SK-N-SH (cell line): ENCODE measurements around the gene HS3ST3A1. TPM values are rescaled to one million over a fixed set of nuclear protein-coding genes. Genes with fewer than 3 reads are reported as not detected.
"Not testable (repeated sequence)": the region's sequence is repeated elsewhere in the genome, so short reads cannot be mapped to it uniquely, and the experiment has no call there.

Experiments used
- CTCF ChIA-PET: fragments of 300-600, 350-600 bp; formaldehyde crosslinking; extraction: SDS; loops from one replicate; lab custom pipeline; 2021; lab: Yijun Ruan, JAX
- POLR2A ChIA-PET: fragments of 350-600 bp; sonication (Branson Sonifier 250); formaldehyde crosslinking; extraction: SDS; loops from one replicate; lab custom pipeline; 2020; ENCODE audit warnings: antibody characterized with exemption, inconsistent platforms; lab: Yijun Ruan, JAX
- DNase-seq: peaks from one replicate; pipeline ENCODE4 v3.0.0; 2012
- H2AFZ ChIP-seq: fragments of 200-600 bp; sonication (generic); 2 replicates; pipeline ENCODE4 v1.8.1; 2016; ENCODE audit warnings: antibody characterized with exemption, mild to moderate bottlenecking, low read depth
- H3F3A ChIP-seq: fragments of 200-600 bp; sonication (generic); replicated peaks from 2 replicates; pipeline ENCODE3; 2016; ENCODE audit warnings: antibody characterized with exemption, mild to moderate bottlenecking; ENCODE audit not compliant: insufficient read depth
- H3K27ac ChIP-seq, 2 experiments: fragments of 200-500 bp in 1 of 2; fragments of 200-600 bp in 1 of 2; sonication (Bioruptor generic) in 1 of 2; sonication (generic), shearing (Covaris generic) in 1 of 2; 2 replicates each; pipeline versions ENCODE4 v1.5.1 to v1.6.1; 2014 to 2016; ENCODE audit warnings: low read depth in 2 of 2, inconsistent platforms in 1 of 2, low read length in 1 of 2, mild to moderate bottlenecking in 1 of 2, mixed read lengths in 1 of 2
- H3K27me3 ChIP-seq: fragments of 200-600 bp; sonication (generic), shearing (Covaris generic); 2 replicates; pipeline ENCODE4 v1.6.1; 2016; ENCODE audit warnings: mixed run types; ENCODE audit not compliant: insufficient read depth
- H3K36me3 ChIP-seq, 2 experiments: fragments of 200-500 bp in 1 of 2; fragments of 200-600 bp in 1 of 2; sonication (Bioruptor generic) in 1 of 2; sonication (generic) in 1 of 2; replicated peaks in 1 of 2; 2 replicates each; pipeline versions ENCODE3 to v1.5.1; 2014 to 2016; ENCODE audit warnings: low read length in 1 of 2, mild to moderate bottlenecking in 1 of 2; ENCODE audit not compliant: insufficient read depth in 2 of 2, control insufficient read depth in 1 of 2
- H3K4me1 ChIP-seq, 2 experiments: fragments of 200-500 bp in 1 of 2; fragments of 200-600 bp in 1 of 2; sonication (Bioruptor generic) in 1 of 2; sonication (generic), shearing (Covaris generic) in 1 of 2; 2 replicates each; pipeline versions ENCODE4 v1.5.1 to v1.6.1; 2014 to 2016; ENCODE audit warnings: low read depth in 1 of 2, low read length in 1 of 2, mixed run types in 1 of 2; ENCODE audit not compliant: insufficient read depth in 2 of 2, control insufficient read depth in 1 of 2
- H3K4me2 ChIP-seq: fragments of 200-600 bp; sonication (generic), shearing (Covaris generic); 2 replicates; pipeline ENCODE4 v1.6.1; 2017; ENCODE audit warnings: mixed run types
- H3K4me3 ChIP-seq, 2 experiments: fragments of 200-500 bp in 1 of 2; fragments of 200-600 bp in 1 of 2; sonication (Bioruptor generic) in 1 of 2; sonication (generic), shearing (Covaris generic) in 1 of 2; 2 replicates each; pipeline versions ENCODE4 v1.5.1 to v1.8.1; 2014 to 2016; ENCODE audit warnings: low read depth in 2 of 2, inconsistent platforms in 1 of 2, low read length in 1 of 2, mild to moderate bottlenecking in 1 of 2, mixed read lengths in 1 of 2, moderate library complexity in 1 of 2
- H3K79me2 ChIP-seq: fragments of 200-600 bp; sonication (generic); 2 replicates; pipeline ENCODE4 v1.8.1; 2017; ENCODE audit warnings: mild to moderate bottlenecking; ENCODE audit not compliant: insufficient read depth
- H3K9ac ChIP-seq: fragments of 200-600 bp; sonication (generic); 2 replicates; pipeline ENCODE4 v1.6.1; 2017; ENCODE audit warnings: mixed run types
- H3K9me2 ChIP-seq: fragments of 200-600 bp; sonication (generic); 2 replicates; pipeline ENCODE4 v1.6.1; 2017; ENCODE audit warnings: mixed run types
- H3K9me3 ChIP-seq: fragments of 200-600 bp; sonication (generic); 2 replicates; pipeline ENCODE4 v1.6.1; 2017; ENCODE audit warnings: mixed run types, mild to moderate bottlenecking, moderate library complexity
- H4K20me1 ChIP-seq: fragments of 200-600 bp; sonication (generic); 2 replicates; pipeline ENCODE4 v1.6.1; 2017; ENCODE audit warnings: mild to moderate bottlenecking, mixed run types; ENCODE audit not compliant: insufficient read depth
- FOXM1 ChIP-seq: IDR thresholded peaks from 2 replicates; pipeline ENCODE4 v1.4.0; 2012; ENCODE audit warnings: low read depth, mild to moderate bottlenecking
- MEF2A ChIP-seq: IDR thresholded peaks from 2 replicates; pipeline ENCODE4 v1.4.0; 2012; ENCODE audit warnings: low read depth, borderline replicate concordance
- NFIC ChIP-seq: IDR thresholded peaks from 2 replicates; pipeline ENCODE4 v1.4.0; 2012; ENCODE audit warnings: borderline replicate concordance
- RFX5 ChIP-seq: IDR thresholded peaks from 2 replicates; pipeline ENCODE4 v1.6.1; 2012; ENCODE audit warnings: mild to moderate bottlenecking, improper control_type of control experiment, low read length
- RXRA ChIP-seq: IDR thresholded peaks from 2 replicates; pipeline ENCODE4 v1.4.0; 2012; ENCODE audit warnings: low read depth, mild to moderate bottlenecking, borderline replicate concordance
- SIN3A ChIP-seq: IDR thresholded peaks from 2 replicates; pipeline ENCODE4 v1.6.1; 2012; ENCODE audit warnings: low read depth, mild to moderate bottlenecking, low read length, moderate library complexity, borderline replicate concordance
- SMC3 ChIP-seq: IDR thresholded peaks from 2 replicates; pipeline ENCODE4 v1.6.1; 2012; ENCODE audit warnings: low read depth, low read length, improper control_type of control experiment
- TCF12 ChIP-seq: IDR thresholded peaks from 2 replicates; pipeline ENCODE4 v1.4.0; 2012
- TEAD4 ChIP-seq: IDR thresholded peaks from 2 replicates; pipeline ENCODE4 v1.4.0; 2012; ENCODE audit warnings: mild to moderate bottlenecking, borderline replicate concordance; ENCODE audit not compliant: insufficient read depth
- WGBS: methylation state at CpG from one replicate; pipeline ENCODE4 v1.1.6; 2017; ENCODE audit warnings: low lambda C conversion rate; 5-methylcytosine and 5-hydroxymethylcytosine counted together
- polyA plus RNA-seq, 3 experiments: library from polyadenylated mRNA; depleted of rRNA; stranded (reverse); fragments of >200 nt; gene quantifications; 2 replicates each; pipeline ENCODE4 v1.2.3, GENCODE V29; 2012
- TF ChIP-seq, protein P1 (sequence below): IDR thresholded peaks from 2 replicates; pipeline ENCODE4 v1.4.0; 2012; ENCODE audit warnings: low read depth, borderline replicate concordance
- TF ChIP-seq, protein P2 (sequence below): IDR thresholded peaks from 2 replicates; pipeline ENCODE4; 2012
- TF ChIP-seq, protein P3 (sequence below): IDR thresholded peaks from 2 replicates; pipeline ENCODE4 v1.6.1; 2012; ENCODE audit warnings: mild to moderate bottlenecking, low read depth, low read length, moderate library complexity

The HS3ST3A1 gene
- polyA plus RNA-seq, 1 of the 3 experiments (the other 2 are of a cell fraction), result 22.6 TPM

DNA sequence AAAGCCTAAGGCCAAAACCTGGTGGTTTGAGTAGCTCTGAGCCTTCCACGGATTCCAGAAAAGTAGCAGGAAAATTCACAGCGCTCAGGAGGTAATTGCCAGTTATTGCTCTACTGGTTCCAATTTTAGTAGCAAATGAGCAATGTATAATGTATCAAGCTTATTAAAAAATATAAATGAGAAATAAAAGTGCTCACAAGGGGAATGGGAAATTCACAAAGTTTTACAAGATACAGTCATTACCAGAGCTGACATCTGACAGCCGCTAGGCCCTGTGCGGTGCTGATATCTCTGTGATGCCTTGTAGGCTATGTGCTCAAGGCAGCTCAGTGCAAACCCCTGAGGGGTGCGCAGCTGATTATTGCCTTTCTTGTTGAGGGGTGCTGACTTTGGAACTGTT lies 47.5 kb downstream of the HS3ST3A1 start:
- TF ChIP-seq FOXM1 (no peak), SMC3 (no peak), TCF12 (no peak), TEAD4 (no peak), MEF2A (no peak), RFX5 (no peak), RXRA (no peak)
- TF ChIP-seq, protein P1, sequence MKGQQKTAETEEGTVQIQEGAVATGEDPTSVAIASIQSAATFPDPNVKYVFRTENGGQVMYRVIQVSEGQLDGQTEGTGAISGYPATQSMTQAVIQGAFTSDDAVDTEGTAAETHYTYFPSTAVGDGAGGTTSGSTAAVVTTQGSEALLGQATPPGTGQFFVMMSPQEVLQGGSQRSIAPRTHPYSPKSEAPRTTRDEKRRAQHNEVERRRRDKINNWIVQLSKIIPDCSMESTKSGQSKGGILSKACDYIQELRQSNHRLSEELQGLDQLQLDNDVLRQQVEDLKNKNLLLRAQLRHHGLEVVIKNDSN, result no peak
- TF ChIP-seq, protein P2, sequence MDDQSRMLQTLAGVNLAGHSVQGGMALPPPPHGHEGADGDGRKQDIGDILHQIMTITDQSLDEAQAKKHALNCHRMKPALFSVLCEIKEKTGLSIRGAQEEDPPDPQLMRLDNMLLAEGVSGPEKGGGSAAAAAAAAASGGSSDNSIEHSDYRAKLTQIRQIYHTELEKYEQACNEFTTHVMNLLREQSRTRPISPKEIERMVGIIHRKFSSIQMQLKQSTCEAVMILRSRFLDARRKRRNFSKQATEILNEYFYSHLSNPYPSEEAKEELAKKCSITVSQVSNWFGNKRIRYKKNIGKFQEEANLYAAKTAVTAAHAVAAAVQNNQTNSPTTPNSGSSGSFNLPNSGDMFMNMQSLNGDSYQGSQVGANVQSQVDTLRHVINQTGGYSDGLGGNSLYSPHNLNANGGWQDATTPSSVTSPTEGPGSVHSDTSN, result no peak
- TF ChIP-seq, protein P3, sequence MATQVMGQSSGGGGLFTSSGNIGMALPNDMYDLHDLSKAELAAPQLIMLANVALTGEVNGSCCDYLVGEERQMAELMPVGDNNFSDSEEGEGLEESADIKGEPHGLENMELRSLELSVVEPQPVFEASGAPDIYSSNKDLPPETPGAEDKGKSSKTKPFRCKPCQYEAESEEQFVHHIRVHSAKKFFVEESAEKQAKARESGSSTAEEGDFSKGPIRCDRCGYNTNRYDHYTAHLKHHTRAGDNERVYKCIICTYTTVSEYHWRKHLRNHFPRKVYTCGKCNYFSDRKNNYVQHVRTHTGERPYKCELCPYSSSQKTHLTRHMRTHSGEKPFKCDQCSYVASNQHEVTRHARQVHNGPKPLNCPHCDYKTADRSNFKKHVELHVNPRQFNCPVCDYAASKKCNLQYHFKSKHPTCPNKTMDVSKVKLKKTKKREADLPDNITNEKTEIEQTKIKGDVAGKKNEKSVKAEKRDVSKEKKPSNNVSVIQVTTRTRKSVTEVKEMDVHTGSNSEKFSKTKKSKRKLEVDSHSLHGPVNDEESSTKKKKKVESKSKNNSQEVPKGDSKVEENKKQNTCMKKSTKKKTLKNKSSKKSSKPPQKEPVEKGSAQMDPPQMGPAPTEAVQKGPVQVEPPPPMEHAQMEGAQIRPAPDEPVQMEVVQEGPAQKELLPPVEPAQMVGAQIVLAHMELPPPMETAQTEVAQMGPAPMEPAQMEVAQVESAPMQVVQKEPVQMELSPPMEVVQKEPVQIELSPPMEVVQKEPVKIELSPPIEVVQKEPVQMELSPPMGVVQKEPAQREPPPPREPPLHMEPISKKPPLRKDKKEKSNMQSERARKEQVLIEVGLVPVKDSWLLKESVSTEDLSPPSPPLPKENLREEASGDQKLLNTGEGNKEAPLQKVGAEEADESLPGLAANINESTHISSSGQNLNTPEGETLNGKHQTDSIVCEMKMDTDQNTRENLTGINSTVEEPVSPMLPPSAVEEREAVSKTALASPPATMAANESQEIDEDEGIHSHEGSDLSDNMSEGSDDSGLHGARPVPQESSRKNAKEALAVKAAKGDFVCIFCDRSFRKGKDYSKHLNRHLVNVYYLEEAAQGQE, result no peak
- POLR2A ChIA-PET, result no interaction called here
- Histone ChIP-seq H4K20me1 (no peaks in the 10 kb centered on the region), H3K4me1 (peaks cover 0 to 16% of the 10 kb centered on the region in 2 experiments; a peak in 3 of 4 replicates), H3K27ac (no peak overlapping the region), H3K9ac (no peak overlapping the region), H3K36me3 (peaks cover 0 to 56% of the 10 kb centered on the region in 2 experiments), H3F3A (peaks cover 26% of the 10 kb centered on the region), H3K4me3 (no peak overlapping the region), H3K9me2 (no peaks in the 10 kb centered on the region), H3K79me2 (peaks cover 94% of the 10 kb centered on the region), H3K27me3 (no peaks in the 10 kb centered on the region), H2AFZ (no peak overlapping the region), H3K4me2 (no peak overlapping the region), H3K9me3 (no peaks in the 10 kb centered on the region)
- CTCF ChIA-PET, result interaction anchor here (2.2 kb wide), 1 partner anchor 10 kb away, joined by 7 read pairs; no protein-coding TSS in a partner anchor
- WGBS, result 87% methylated on average over 5 of the region's 5 CpGs
- DNase-seq, result no peak

DNA sequence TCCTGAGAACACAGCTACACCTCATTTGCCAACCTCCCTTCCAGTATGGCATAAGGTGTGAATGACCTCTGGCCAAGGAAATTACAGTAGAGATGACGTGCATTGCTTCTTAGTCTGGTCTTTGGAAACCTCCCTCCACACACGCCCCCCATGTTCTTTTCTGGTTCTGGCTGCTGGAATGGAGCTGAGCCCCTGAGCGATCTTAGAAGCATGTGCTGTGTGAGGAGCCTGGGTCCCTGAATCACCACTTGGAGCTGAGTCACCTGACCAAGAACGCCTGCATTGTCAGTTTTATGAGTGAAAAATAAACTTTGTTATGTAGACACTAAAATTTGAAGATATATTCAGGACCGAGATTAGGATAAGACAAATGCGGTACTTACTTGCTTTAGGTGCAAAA lies 51.4 kb downstream of the HS3ST3A1 start:
- Histone ChIP-seq H4K20me1 (no peaks in the 10 kb centered on the region), H3K36me3 (peaks cover 0 to 67% of the 10 kb centered on the region in 2 experiments), H3K9me2 (no peaks in the 10 kb centered on the region), H3K4me2 (no peak overlapping the region), H3K9me3 (no peaks in the 10 kb centered on the region), H3K79me2 (peaks cover 97% of the 10 kb centered on the region), H3F3A (peaks cover 22% of the 10 kb centered on the region), H3K4me3 (no peak overlapping the region), H3K27ac (no peak overlapping the region), H2AFZ (no peak overlapping the region), H3K9ac (no peak overlapping the region), H3K4me1 (no peaks in the 10 kb centered on the region), H3K27me3 (no peaks in the 10 kb centered on the region)
- TF ChIP-seq TCF12, result no peak
- no peak for TF ChIP-seq FOXM1
- no peak for TF ChIP-seq SIN3A
- TF ChIP-seq NFIC, result no peak
- 83% methylated on average over 6 of the region's 6 CpGs for WGBS
- CTCF ChIA-PET, result interaction anchor here (0.6 kb wide), 1 partner anchor 16 kb away, joined by 3 read pairs; no protein-coding TSS in a partner anchor
- POLR2A ChIA-PET, result no interaction called here
- no peak for DNase-seq

DNA sequence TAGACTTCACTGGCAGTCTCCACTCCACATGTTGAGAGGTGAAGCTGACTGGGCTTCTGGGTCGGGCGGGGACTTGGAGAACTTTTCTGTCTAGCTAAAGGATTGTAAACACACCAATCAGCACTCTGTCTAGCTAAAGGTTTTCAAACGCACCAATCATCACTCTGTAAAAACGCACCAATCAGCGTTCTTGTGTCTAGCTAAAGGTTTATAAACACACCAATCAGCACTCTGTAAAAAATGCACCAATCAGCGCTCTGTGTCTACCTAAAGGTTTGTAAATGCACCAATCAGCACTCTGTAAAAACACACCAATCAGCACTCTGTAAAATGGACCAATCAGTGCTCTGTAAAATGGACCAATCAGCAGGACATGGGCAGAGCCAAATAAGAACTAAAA lies 53.2 kb downstream of the HS3ST3A1 start:
- H2AFZ ChIP-seq, H3K9ac ChIP-seq, H3K4me3 ChIP-seq, DNase-seq, H3K27me3 ChIP-seq, POLR2A ChIA-PET, H3K4me2 ChIP-seq, H3K9me2 ChIP-seq, H3K9me3 ChIP-seq, H3K27ac ChIP-seq, CTCF ChIA-PET, H3K4me1 ChIP-seq, H4K20me1 ChIP-seq: not testable (repeated sequence)
- Histone ChIP-seq H3K36me3 (peaks cover 0 to 52% of the 10 kb centered on the region in 2 experiments), H3F3A (peaks cover 39% of the 10 kb centered on the region), H3K79me2 (peaks cover 81% of the 10 kb centered on the region)
- 82% methylated on average over 6 of the region's 6 CpGs for WGBS
